Progenitor cell of endocrine pancreas (in vitro differentiated cells): Measurements from ENCODE around the gene SEC22C. TPM values are rescaled to one million over a fixed set of nuclear protein-coding genes. Genes with fewer than 3 reads are reported as not detected.

Source experiments
- DNase-seq: peaks from one replicate; pipeline ENCODE4 v3.0.0; 2021; ENCODE audit warnings: low spot score; ENCODE audit not compliant: unreplicated experiment
- H3K27ac Mint-ChIP-seq: 2 replicates; pipeline ENCODE4 v1.8.0; 2021; ENCODE audit warnings: mild to moderate bottlenecking, moderate library complexity, mixed read lengths
- H3K27me3 Mint-ChIP-seq: 2 replicates; pipeline ENCODE4 v1.8.0; 2021; ENCODE audit warnings: mixed read lengths
- H3K36me3 Mint-ChIP-seq: 2 replicates; pipeline ENCODE4 v1.8.0; 2022; ENCODE audit warnings: mixed read lengths; ENCODE audit not compliant: insufficient read depth
- H3K4me1 Mint-ChIP-seq: 2 replicates; pipeline ENCODE4 v1.8.0; 2021; ENCODE audit warnings: low read depth, mixed read lengths
- H3K4me3 Mint-ChIP-seq: 2 replicates; pipeline ENCODE4 v1.8.0; 2021; ENCODE audit warnings: low read depth, mild to moderate bottlenecking, moderate library complexity, mixed read lengths
- H3K9me3 Mint-ChIP-seq: 2 replicates; pipeline ENCODE4 v1.8.0; 2021; ENCODE audit warnings: low read depth, mixed read lengths
- total RNA-seq: library from RNA; stranded (reverse); gene quantifications from 2 replicates; pipeline ENCODE4 v1.2.1, GENCODE V29; 2021
- TF ChIP-seq, protein P1 (sequence below): fragments of 200-600 bp; sonication (generic); IDR thresholded peaks from one replicate; pipeline ENCODE4 v1.5.0; 2021; ENCODE audit warnings: antibody characterized with exemption, mild to moderate bottlenecking; ENCODE audit not compliant: unreplicated experiment

SEC22C gene
- total RNA-seq, 1 donor from 2014 or later = 40.2 TPM

DNA sequence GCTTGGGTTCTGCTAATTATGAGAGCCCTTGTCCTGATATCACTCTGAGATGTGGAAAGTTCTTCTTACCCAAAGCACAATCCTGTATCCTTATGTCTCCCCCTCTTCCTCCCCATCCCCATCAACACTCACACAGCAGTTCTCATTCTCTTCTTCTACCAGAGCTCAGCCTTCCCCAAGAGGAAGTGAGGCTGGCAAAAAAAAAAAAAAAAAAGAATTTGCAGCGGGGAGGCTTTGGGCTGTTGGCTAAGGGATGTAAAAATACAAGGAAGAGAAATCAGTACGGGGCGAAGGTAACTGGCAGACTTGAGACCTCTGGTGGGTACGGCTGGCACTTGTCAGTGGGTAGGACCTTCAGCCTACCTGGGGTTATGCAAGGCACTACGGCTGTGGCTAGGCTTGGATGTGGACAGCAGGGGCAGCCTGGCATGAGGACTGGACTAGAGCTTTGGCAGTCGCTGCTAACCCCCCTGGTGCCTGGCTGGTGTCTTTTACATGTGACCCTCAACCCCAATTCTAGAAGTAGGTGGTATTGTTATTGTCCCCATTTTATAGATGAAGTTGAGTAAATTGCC, 73.9 kb downstream of the SEC22C start:
- TF ChIP-seq, protein P1, sequence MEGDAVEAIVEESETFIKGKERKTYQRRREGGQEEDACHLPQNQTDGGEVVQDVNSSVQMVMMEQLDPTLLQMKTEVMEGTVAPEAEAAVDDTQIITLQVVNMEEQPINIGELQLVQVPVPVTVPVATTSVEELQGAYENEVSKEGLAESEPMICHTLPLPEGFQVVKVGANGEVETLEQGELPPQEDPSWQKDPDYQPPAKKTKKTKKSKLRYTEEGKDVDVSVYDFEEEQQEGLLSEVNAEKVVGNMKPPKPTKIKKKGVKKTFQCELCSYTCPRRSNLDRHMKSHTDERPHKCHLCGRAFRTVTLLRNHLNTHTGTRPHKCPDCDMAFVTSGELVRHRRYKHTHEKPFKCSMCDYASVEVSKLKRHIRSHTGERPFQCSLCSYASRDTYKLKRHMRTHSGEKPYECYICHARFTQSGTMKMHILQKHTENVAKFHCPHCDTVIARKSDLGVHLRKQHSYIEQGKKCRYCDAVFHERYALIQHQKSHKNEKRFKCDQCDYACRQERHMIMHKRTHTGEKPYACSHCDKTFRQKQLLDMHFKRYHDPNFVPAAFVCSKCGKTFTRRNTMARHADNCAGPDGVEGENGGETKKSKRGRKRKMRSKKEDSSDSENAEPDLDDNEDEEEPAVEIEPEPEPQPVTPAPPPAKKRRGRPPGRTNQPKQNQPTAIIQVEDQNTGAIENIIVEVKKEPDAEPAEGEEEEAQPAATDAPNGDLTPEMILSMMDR = no peak
- Mint-ChIP-seq H3K27me3 (peaks cover 28% of the 10 kb centered on the region), H3K4me3 (no peak overlapping the region), H3K9me3 (no peaks in the 10 kb centered on the region), H3K36me3 (no peaks in the 10 kb centered on the region), H3K27ac (no peak overlapping the region), H3K4me1 (peaks cover 11% of the 10 kb centered on the region)
- DNase-seq = no peak

DNA sequence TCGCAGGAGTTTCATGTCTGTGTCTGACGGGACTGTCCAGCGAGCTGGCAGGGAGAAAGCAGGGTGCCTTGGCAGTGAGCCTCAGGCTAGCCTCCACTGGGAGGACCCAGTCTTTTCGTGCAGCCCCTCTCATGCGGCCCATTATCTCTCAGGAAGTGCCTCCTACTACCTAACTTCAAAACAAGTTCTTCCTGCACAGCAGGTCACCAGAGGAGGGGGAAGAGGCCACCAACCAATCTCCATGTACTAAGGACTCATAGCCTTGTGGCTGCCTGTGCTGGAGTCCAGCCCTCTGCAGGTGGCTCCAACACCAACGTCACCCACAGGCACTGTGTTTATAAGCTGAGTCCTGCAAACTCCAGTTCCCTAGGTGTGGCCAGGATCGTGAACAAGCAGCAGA, 74.5 kb downstream of the SEC22C start:
- DNase-seq = peak; percentile 9
- Mint-ChIP-seq H3K4me1 (peaks cover 11% of the 10 kb centered on the region), H3K9me3 (no peaks in the 10 kb centered on the region), H3K4me3 (no peak overlapping the region), H3K27me3 (peaks cover 29% of the 10 kb centered on the region), H3K27ac (no peak overlapping the region), H3K36me3 (no peaks in the 10 kb centered on the region)
- TF ChIP-seq, protein P1 = no peak

DNA sequence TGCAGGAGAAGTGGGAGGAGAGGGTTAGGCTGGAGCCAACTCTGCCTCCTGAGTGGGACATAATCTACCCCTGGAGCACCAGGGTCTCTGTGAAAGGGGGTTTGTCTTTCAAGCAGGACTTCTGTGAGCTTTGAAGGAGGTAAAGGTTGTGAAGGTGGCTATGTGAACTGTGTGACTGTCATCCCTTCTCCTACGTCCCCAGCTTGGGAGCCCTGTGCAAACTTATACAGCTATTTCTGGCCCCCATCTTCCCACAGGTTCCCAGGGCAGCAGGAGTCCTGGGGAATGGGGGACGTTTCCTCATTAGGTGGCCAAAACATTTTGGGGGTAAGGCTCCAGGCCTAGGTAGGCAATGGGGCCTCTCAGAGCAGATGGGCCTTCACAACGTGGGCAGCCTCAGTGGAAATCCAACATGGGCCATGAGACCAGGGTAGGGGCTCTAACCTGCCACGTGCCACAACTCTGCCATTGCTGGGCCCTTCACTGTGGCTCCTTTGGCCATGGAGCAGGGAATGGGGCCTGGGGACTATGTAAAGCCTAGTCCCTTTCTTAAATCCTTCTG, 75.8 kb downstream of the SEC22C start:
- DNase-seq = no peak

DNA sequence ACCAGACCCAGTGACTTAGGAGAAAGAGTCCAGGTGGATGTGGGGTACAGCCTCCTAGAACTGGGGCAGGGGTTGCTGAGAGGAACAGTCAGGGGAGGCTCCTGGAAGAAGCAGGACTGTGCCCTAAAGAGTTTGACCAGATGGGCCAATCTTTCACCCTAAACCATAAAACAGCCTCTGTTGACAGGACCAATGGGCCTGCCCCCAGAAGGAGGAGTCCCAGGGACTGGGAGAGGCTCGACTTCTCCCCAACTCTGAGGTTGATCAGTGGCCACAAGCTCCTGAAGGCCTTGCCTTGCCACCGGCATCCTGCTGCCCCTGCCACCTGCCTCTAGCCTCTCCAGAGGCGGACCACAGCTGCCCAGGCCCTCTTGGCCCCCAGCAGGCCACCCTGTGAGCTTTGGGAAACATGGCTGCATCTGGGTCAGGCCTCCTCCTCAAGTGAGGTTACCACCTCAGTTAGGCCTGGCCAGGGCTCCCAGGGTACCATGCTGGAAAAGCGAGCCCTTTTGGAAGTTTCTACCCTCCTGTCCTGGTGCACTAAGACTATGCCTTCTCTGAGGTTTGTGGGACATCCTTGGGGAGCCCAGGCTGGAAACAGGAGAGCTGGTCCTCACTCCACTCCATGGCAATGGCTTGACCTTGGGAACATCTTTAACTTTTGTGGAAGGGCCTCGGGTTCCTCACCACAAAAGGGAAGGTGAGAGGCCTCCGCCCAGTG, 76.5 kb downstream of the SEC22C start:
- Mint-ChIP-seq H3K9me3 (no peaks in the 10 kb centered on the region), H3K27me3 (peaks cover 47% of the 10 kb centered on the region), H3K4me3 (no peak overlapping the region), H3K36me3 (no peaks in the 10 kb centered on the region), H3K4me1 (peaks cover 13% of the 10 kb centered on the region), H3K27ac (no peak overlapping the region)
- no peak for DNase-seq
- TF ChIP-seq, protein P1 = no peak

More for the DNA sequence above, 75.8 kb downstream of the SEC22C start:
- Mint-ChIP-seq H3K4me3 (no peak overlapping the region), H3K4me1 (peaks cover 14% of the 10 kb centered on the region), H3K9me3 (no peaks in the 10 kb centered on the region), H3K27me3 (peaks cover 40% of the 10 kb centered on the region), H3K27ac (no peak overlapping the region), H3K36me3 (no peaks in the 10 kb centered on the region)
- TF ChIP-seq, protein P1 = no peak

DNA sequence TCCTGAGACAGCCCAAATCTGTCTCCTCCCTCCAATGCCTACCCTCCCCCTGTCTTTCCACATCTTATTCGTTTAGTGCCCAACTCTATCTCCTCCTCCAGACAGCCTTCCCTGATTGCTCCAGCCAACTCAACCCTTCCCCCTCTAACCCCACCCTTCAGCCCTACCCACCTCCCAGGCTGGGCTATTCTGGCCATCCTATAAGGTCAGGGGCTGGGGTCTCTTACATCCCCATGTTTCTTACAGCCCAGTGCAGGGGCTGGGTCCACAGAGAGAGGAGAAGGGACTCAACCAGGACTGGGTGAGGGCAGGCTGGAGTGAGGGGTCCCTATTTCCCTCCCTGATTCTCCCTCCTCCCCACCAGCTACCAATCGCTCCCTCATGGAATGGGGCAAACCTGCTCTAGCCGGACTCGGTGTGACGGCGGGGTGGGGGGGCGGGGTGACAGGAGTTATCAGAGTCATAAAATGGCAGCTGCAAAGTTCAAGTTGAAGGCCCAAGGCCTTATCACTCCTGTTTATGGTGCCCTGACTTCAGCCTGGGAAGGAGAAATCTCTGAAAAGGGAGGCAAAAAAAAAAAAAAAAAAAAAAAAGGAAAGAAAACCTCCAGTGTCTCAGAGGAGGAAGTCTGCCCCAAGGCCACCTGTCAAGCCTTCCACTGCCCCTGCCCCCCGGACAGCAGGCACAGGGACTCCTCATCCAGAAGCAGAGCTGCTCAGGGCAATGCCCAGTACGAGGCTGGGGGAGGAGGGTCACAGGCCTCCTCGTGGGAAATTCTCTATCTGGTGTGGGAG, 77.2 kb downstream of the SEC22C start:
- no peak for DNase-seq
- peaks cover 10% of the 10 kb centered on the region for H3K4me1 Mint-ChIP-seq
- no peaks in the 10 kb centered on the region for H3K36me3 Mint-ChIP-seq

More for the DNA sequence above, 77.2 kb downstream of the SEC22C start:
- no peak overlapping the region for H3K4me3 Mint-ChIP-seq
- H3K27ac Mint-ChIP-seq = peak overlapping the region; percentile 37
- TF ChIP-seq, protein P1 = no peak
- H3K9me3 Mint-ChIP-seq = no peaks in the 10 kb centered on the region
- H3K27me3 Mint-ChIP-seq = peaks cover 50% of the 10 kb centered on the region
